GM18951 (cell line): ENCODE data around the gene ECHDC3.
"Not testable (repeated sequence)": the region's sequence is repeated elsewhere in the genome, so short reads cannot be mapped to it uniquely, and the experiment has no call there.

ENCODE experiments used
- POLR2A ChIP-seq: IDR thresholded peaks from 4 replicates; pipeline ENCODE4 v1.6.1; 2011; ENCODE audit warnings: mild to moderate bottlenecking; ENCODE audit not compliant: insufficient read length, insufficient read depth; ENCODE audit errors: extremely low read depth
- in situ Hi-C: fragments of 300-500 bp; cut with MboI; formaldehyde crosslinking; loops from one replicate; pipeline ENCODE4 v1.12.0; 2022; ENCODE audit warnings: low sequenced_read_pairs, mixed read lengths, inconsistent platforms; ENCODE audit not compliant: unreplicated experiment

The ECHDC3 gene

GRCh38 chr10:11706895-11707567, 35.2 kb upstream of the ECHDC3 start:
- TF ChIP-seq POLR2A = no peak
- in situ Hi-C loops = no loop called here

- no peak for TF ChIP-seq POLR2A
- in situ Hi-C loops = no loop called here
These were observed 34.4 kb upstream of the ECHDC3 start for GRCh38 chr10:11707624-11708350.

GRCh38 chr10:11708801-11709200, 33.4 kb upstream of the ECHDC3 start:
- in situ Hi-C loops = not testable (repeated sequence)

- no peak for TF ChIP-seq POLR2A
- in situ Hi-C loops = no loop called here
These were observed 29.4 kb upstream of the ECHDC3 start for GRCh38 chr10:11712744-11713143.

- in situ Hi-C loops = no loop called here
These were observed 28.9 kb upstream of the ECHDC3 start for GRCh38 chr10:11713186-11713743.

GRCh38 chr10:11713963-11714362, 28.2 kb upstream of the ECHDC3 start:
- no peak for TF ChIP-seq POLR2A
- in situ Hi-C loops = no loop called here

More at GRCh38 chr10:11713186-11713743, 28.9 kb upstream of the ECHDC3 start:
- no peak for TF ChIP-seq POLR2A

- no peak for TF ChIP-seq POLR2A
- in situ Hi-C loops = no loop called here
These were observed 27.3 kb upstream of the ECHDC3 start for GRCh38 chr10:11714750-11715365.

- in situ Hi-C loops = no loop called here
- TF ChIP-seq POLR2A = no peak
These were observed 26.2 kb upstream of the ECHDC3 start for GRCh38 chr10:11715815-11716494.

GRCh38 chr10:11716686-11717085, 25.5 kb upstream of the ECHDC3 start:
- TF ChIP-seq POLR2A = no peak
- in situ Hi-C loops = no loop called here

- no peak for TF ChIP-seq POLR2A
- in situ Hi-C loops = loop anchor here (5.0 to 10.0 kb wide), 2 partner anchors 115 to 202 kb away; no protein-coding TSS in a partner anchor
These were observed 22.5 kb upstream of the ECHDC3 start for GRCh38 chr10:11719496-11720259.

GRCh38 chr10:11720260-11720741, 21.9 kb upstream of the ECHDC3 start:
- no peak for TF ChIP-seq POLR2A
- in situ Hi-C loops = loop anchor here (5.0 to 10.0 kb wide), 2 partner anchors 116 to 203 kb away; no protein-coding TSS in a partner anchor

GRCh38 chr10:11721806-11722205, 20.4 kb upstream of the ECHDC3 start:
- TF ChIP-seq POLR2A = no peak
- in situ Hi-C loops = loop anchor here (5.0 to 10.0 kb wide), 2 partner anchors 117 to 205 kb away; no protein-coding TSS in a partner anchor
